B cell (primary cell): ENCODE results near the gene CD52. TPM values are rescaled to one million over a fixed set of nuclear protein-coding genes. Genes with fewer than 3 reads are reported as not detected.

Experiments
- ATAC-seq: fragments of 200-7000 bp; cut with Tn5 transposase; one replicate; pipeline ENCODE4 v1.10.0; 2021; ENCODE audit warnings: low read depth, mild to moderate bottlenecking, moderate number of reproducible peaks, moderate library complexity
- CTCF ChIA-PET: fragments of 350-600 bp; sonication (Branson Sonifier 250); formaldehyde crosslinking; loops from one replicate; lab custom pipeline; 2021; ENCODE audit warnings: antibody characterized with exemption, inconsistent platforms; lab: Charles Lee
- POLR2A ChIA-PET: fragments of 350-600 bp; sonication (Branson Sonifier 250); formaldehyde crosslinking; loops from one replicate; lab custom pipeline; 2021; ENCODE audit warnings: antibody characterized with exemption; lab: Charles Lee
- DNase-seq: peaks from one replicate; pipeline ENCODE4 v3.0.0; 2013
- H2AFZ ChIP-seq: 2 replicates; pipeline ENCODE4 v1.6.1; 2012; ENCODE audit warnings: mild to moderate bottlenecking, low read depth, low read length; ENCODE audit not compliant: insufficient read depth, poor library complexity, severe bottlenecking
- H3K27ac ChIP-seq, 2 donors: 1 replicate in 1 of 2; 2 replicates in 1 of 2; pipeline ENCODE4 v1.5.1; 2012 to 2013; ENCODE audit warnings: low read length in 2 of 2, mild to moderate bottlenecking in 2 of 2, moderate library complexity in 1 of 2
- H3K27me3 ChIP-seq, 4 experiments: fragments of 200-600 bp in 1 of 4; sonication (generic) in 1 of 4; replicated peaks in 1 of 4; 1 replicate in 2 of 4; 2 replicates in 2 of 4; pipeline versions ENCODE4 v1.6.1 to v1.7.0; 2013 to 2016; ENCODE audit warnings: low read length in 3 of 4, mild to moderate bottlenecking in 2 of 4, mixed read lengths in 1 of 4, moderate library complexity in 1 of 4; ENCODE audit not compliant: insufficient read depth in 4 of 4, control insufficient read depth in 3 of 4; ENCODE audit errors: control extremely low read depth in 1 of 4
- H3K36me3 ChIP-seq, 2 experiments: replicated peaks in 1 of 2; 1 replicate in 1 of 2; 2 replicates in 1 of 2; pipeline versions ENCODE4 v1.6.1 to v1.7.1; 2013; ENCODE audit warnings: low read length in 1 of 2; ENCODE audit not compliant: insufficient read depth in 2 of 2, control insufficient read depth in 1 of 2; ENCODE audit errors: control extremely low read depth in 1 of 2, extremely low read depth in 1 of 2
- H3K4me1 ChIP-seq, 2 donors: fragments of 200-600 bp in 1 of 2; sonication (generic) in 1 of 2; 1 replicate in 1 of 2; 2 replicates in 1 of 2; pipeline versions ENCODE4 v1.5.1 to v1.6.1; 2013 to 2017; ENCODE audit warnings: low read length in 2 of 2; ENCODE audit not compliant: control insufficient read depth in 2 of 2, insufficient read depth in 2 of 2
- H3K4me2 ChIP-seq: replicated peaks from 2 replicates; pipeline ENCODE3; 2012; ENCODE audit warnings: mild to moderate bottlenecking, low read depth, low read length; ENCODE audit not compliant: poor library complexity, severe bottlenecking
- H3K4me3 ChIP-seq, 5 experiments: fragments of 200-600 bp in 1 of 5; sonication (generic) in 1 of 5; 1 replicate in 3 of 5; 2 replicates in 2 of 5; pipeline versions ENCODE4 v1.5.1 to v1.7.0; 2011 to 2016; ENCODE audit warnings: low read length in 4 of 5, mild to moderate bottlenecking in 4 of 5, low read depth in 2 of 5, control low read depth in 1 of 5, moderate library complexity in 1 of 5; ENCODE audit not compliant: insufficient read depth in 1 of 5; ENCODE audit errors: control extremely low read depth in 1 of 5, extremely low read depth in 1 of 5
- H3K79me2 ChIP-seq: fragments of 200-600 bp; sonication (generic); one replicate; pipeline ENCODE4 v1.6.0; 2016; ENCODE audit warnings: low read length; ENCODE audit not compliant: control insufficient read depth, insufficient read depth
- H3K9ac ChIP-seq: fragments of 200-600 bp; sonication (generic); 2 replicates; pipeline ENCODE4 v1.6.1; 2017; ENCODE audit warnings: mild to moderate bottlenecking, low read length, moderate library complexity
- H3K9me3 ChIP-seq, 3 donors: one replicate each; pipeline versions ENCODE4 v1.6.1 to v1.7.1; 2013; ENCODE audit warnings: low read length in 2 of 3; ENCODE audit not compliant: control insufficient read depth in 2 of 3, insufficient read depth in 1 of 3; ENCODE audit errors: control extremely low read depth in 1 of 3
- H4K20me1 ChIP-seq: 2 replicates; pipeline ENCODE4 v1.6.0; 2012; ENCODE audit warnings: mild to moderate bottlenecking, low read length; ENCODE audit not compliant: insufficient read depth, control insufficient read depth, poor library complexity, severe bottlenecking
- H3K27ac Mint-ChIP-seq: one replicate; pipeline ENCODE4 v1.8.0; 2021; ENCODE audit warnings: mixed read lengths
- H3K27me3 Mint-ChIP-seq: one replicate; pipeline ENCODE4 v1.8.0; 2021; ENCODE audit warnings: mixed read lengths
- H3K4me1 Mint-ChIP-seq: one replicate; pipeline ENCODE4 v1.8.0; 2021; ENCODE audit warnings: mixed read lengths
- H3K4me3 Mint-ChIP-seq: one replicate; pipeline ENCODE4 v1.8.0; 2021; ENCODE audit warnings: mixed read lengths
- H3K9me3 Mint-ChIP-seq: one replicate; pipeline ENCODE4 v1.8.0; 2022; ENCODE audit warnings: mixed read lengths; ENCODE audit not compliant: insufficient read depth
- CTCF ChIP-seq: fragments of 200-600 bp; IDR thresholded peaks from one replicate; pipeline ENCODE4 v1.8.0; 2022; ENCODE audit warnings: antibody characterized with exemption, mild to moderate bottlenecking
- EZH2 ChIP-seq: IDR thresholded peaks from 2 replicates; pipeline ENCODE4 v1.6.1; 2012; ENCODE audit warnings: borderline replicate concordance, low read depth, mild to moderate bottlenecking, moderate library complexity, low read length; ENCODE audit not compliant: insufficient read depth, poor library complexity, severe bottlenecking
- WGBS: methylation state at CpG from one replicate; pipeline ENCODE4 v1.1.5; 2013; ENCODE audit warnings: missing lambda C conversion rate; ENCODE audit not compliant: insufficient coverage; 5-methylcytosine and 5-hydroxymethylcytosine counted together
- intact Hi-C: fragments of 100-400 bp; cut with micrococcal nuclease; formaldehyde crosslinking; loops from one replicate; pipeline ENCODE4 v1.10.0; 2022
- polyA plus RNA-seq: library from polyadenylated mRNA; depleted of rRNA; stranded (reverse); fragments of >200 nt; gene quantifications from 2 replicates; pipeline ENCODE4 v1.2.3, GENCODE V29; 2012
- total RNA-seq, 2 donors: library from RNA; stranded (reverse); fragments of 120-200 nt in 1 of 2; gene quantifications; 1 replicate in 1 of 2; 2 replicates in 1 of 2; pipeline versions ENCODE4 v1.2.3 to v1.2.4, GENCODE V29; 2013 to 2022

CD52 gene
- total and polyA plus RNA-seq, 2 donors (not counting 1 experiment from before 2014, with no cell fraction given), result 1,116 to 1,597 TPM

GRCh38 chr1:26340047-26340481 lies 22.3 kb downstream of the CD52 start:
- no peak overlapping the region for H2AFZ ChIP-seq
- ATAC-seq (no peak), DNase-seq (no peak)
- WGBS, result 82% methylated on average over 3 of the region's 4 CpGs
- Mint-ChIP-seq H3K9me3 (no peaks in the 10 kb centered on the region), H3K4me3 (no peak overlapping the region), H3K27ac (no peak overlapping the region), H3K27me3 (no peaks in the 10 kb centered on the region), H3K4me1 (peaks cover 10% of the 10 kb centered on the region)
- CTCF ChIA-PET, result interaction anchor here (0.7 kb wide), 1 partner anchor 77 kb away, joined by 3 read pairs; no protein-coding TSS in a partner anchor
- H3K9ac ChIP-seq, result no peak overlapping the region
- intact Hi-C loops, result no loop called here
- no peaks in the 10 kb centered on the region for H3K36me3 ChIP-seq
- no peak overlapping the region for H3K4me3 ChIP-seq
- no peak overlapping the region for H3K27ac ChIP-seq
- H3K9me3 ChIP-seq, result no peaks in the 10 kb centered on the region
- H3K4me1 ChIP-seq, result peaks cover 8 to 13% of the 10 kb centered on the region in 2 donors
- no peaks in the 10 kb centered on the region for H3K79me2 ChIP-seq
- TF ChIP-seq EZH2 (no peak), CTCF (no peak)
- H3K27me3 ChIP-seq, result no peaks in the 10 kb centered on the region
- POLR2A ChIA-PET, result interaction anchor here (0.7 kb wide), 2 partner anchors 8 to 55 kb away, joined by 3 read pairs; no protein-coding TSS in a partner anchor
- H3K4me2 ChIP-seq, result no peak overlapping the region
- H4K20me1 ChIP-seq, result no peaks in the 10 kb centered on the region

GRCh38 chr1:26344147-26344920 lies 26.6 kb downstream of the CD52 start:
- TF ChIP-seq EZH2 (no peak), CTCF (no peak)
- H3K9ac ChIP-seq, result no peak overlapping the region
- CTCF ChIA-PET, result no interaction called here
- WGBS, result 91% methylated on average over 14 of the region's 15 CpGs
- intact Hi-C loops, result no loop called here
- Mint-ChIP-seq H3K4me3 (no peak overlapping the region), H3K27me3 (no peaks in the 10 kb centered on the region), H3K27ac (no peak overlapping the region), H3K9me3 (no peaks in the 10 kb centered on the region), H3K4me1 (no peaks in the 10 kb centered on the region)
- H3K36me3 ChIP-seq, result no peaks in the 10 kb centered on the region
- no peaks in the 10 kb centered on the region for H4K20me1 ChIP-seq
- DNase-seq (no peak), ATAC-seq (no peak)
- no peak overlapping the region for H3K4me2 ChIP-seq
- POLR2A ChIA-PET, result interaction anchor here (0.6 kb wide), 1 partner anchor 16 kb away, joined by 3 read pairs; no protein-coding TSS in a partner anchor
- H3K27me3 ChIP-seq, result no peaks in the 10 kb centered on the region
- no peak overlapping the region for H2AFZ ChIP-seq
- H3K9me3 ChIP-seq, result no peaks in the 10 kb centered on the region
- no peak overlapping the region for H3K4me3 ChIP-seq
- no peaks in the 10 kb centered on the region for H3K79me2 ChIP-seq
- no peaks in the 10 kb centered on the region for H3K4me1 ChIP-seq
- H3K27ac ChIP-seq, result no peak overlapping the region
